ENCODE results near the gene AGRN.
"Not testable (repeated sequence)": the region's sequence is repeated elsewhere in the genome, so short reads cannot be mapped to it uniquely, and the experiment has no call there.

The AGRN gene

GRCh38 chr1:1092149-1092855, 72.4 kb downstream of the AGRN start:
- DNase-seq (ENCODE audit: low read depth) = no peak

GRCh38 chr1:1092894-1093609, 73.1 kb downstream of the AGRN start:
- DNase-seq (ENCODE audit: low read depth) = no peak

- no peak for DNase-seq (ENCODE audit: low read depth)
Measured at GRCh38 chr1:1093610-1093943, 73.7 kb downstream of the AGRN start.

GRCh38 chr1:1094981-1095380, 75.1 kb downstream of the AGRN start:
- DNase-seq (ENCODE audit: low read depth) = no peak

- not testable (repeated sequence) for DNase-seq (ENCODE audit: low read depth)
Measured at GRCh38 chr1:1096136-1096535, 76.2 kb downstream of the AGRN start.

- DNase-seq (ENCODE audit: low read depth) = no peak
Measured at GRCh38 chr1:1098681-1099421, 78.9 kb downstream of the AGRN start.

- no peak for DNase-seq (ENCODE audit: low read depth)
Measured at GRCh38 chr1:1099506-1100183, 79.7 kb downstream of the AGRN start.

- no peak for DNase-seq (ENCODE audit: low read depth)
Measured at GRCh38 chr1:1100296-1100695, 80.4 kb downstream of the AGRN start.

- no peak for DNase-seq (ENCODE audit: low read depth)
Measured at GRCh38 chr1:1101503-1101902, 81.6 kb downstream of the AGRN start.

- DNase-seq (ENCODE audit: low read depth) = not testable (repeated sequence)
Measured at GRCh38 chr1:1104152-1104551, 84.2 kb downstream of the AGRN start.
